ENCODE results near the gene PAQR7.

DNA sequence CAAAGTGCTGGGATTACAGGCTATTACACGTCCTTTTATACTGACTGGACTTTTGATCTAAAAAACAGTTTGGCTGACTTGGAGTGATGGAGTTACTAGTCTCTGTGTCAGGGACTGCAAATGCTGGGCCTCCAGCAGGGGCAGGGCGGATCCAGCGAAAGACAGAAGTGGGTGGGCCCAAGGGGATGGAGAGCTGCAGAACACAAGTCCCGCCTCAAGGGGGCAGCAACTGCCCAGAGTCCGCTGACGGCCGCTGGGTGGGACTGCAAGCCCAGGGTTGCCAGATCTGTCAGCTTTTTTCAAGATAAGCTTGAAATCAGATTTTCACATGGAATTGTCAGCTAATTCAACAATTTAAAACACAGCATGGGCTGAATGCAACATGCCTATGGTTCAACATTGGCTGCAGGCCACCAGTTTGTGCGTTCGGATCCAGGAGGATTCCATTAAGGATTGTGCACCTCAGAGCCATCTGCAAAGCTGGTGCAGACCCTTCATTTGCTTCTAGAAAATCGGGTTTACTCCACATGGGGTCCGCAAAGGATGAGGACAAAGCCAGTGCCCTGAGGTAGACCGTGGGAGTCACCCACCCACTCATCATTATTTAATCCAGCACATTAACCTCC, 20.0 kb upstream of the PAQR7 start:
- no peak for TF ChIP-seq EZH2 (IDR thresholded peaks at IDR 0.05; ENCODE audit: borderline replicate concordance, low read length)
- TF ChIP-seq, protein P1, sequence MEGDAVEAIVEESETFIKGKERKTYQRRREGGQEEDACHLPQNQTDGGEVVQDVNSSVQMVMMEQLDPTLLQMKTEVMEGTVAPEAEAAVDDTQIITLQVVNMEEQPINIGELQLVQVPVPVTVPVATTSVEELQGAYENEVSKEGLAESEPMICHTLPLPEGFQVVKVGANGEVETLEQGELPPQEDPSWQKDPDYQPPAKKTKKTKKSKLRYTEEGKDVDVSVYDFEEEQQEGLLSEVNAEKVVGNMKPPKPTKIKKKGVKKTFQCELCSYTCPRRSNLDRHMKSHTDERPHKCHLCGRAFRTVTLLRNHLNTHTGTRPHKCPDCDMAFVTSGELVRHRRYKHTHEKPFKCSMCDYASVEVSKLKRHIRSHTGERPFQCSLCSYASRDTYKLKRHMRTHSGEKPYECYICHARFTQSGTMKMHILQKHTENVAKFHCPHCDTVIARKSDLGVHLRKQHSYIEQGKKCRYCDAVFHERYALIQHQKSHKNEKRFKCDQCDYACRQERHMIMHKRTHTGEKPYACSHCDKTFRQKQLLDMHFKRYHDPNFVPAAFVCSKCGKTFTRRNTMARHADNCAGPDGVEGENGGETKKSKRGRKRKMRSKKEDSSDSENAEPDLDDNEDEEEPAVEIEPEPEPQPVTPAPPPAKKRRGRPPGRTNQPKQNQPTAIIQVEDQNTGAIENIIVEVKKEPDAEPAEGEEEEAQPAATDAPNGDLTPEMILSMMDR (IDR thresholded peaks at IDR 0.05; ENCODE audit: low read length) = peak; percentile 99

Data from OCI-LY1 (cell line).